ENCODE results near the gene PLCB3. TPM values are rescaled to one million over a fixed set of nuclear protein-coding genes. Genes with fewer than 3 reads are reported as not detected.

The PLCB3 gene
- total RNA-seq, 6 donors from 2014 or later = 19.5 to 55.5 (median 30.3) TPM

DNA sequence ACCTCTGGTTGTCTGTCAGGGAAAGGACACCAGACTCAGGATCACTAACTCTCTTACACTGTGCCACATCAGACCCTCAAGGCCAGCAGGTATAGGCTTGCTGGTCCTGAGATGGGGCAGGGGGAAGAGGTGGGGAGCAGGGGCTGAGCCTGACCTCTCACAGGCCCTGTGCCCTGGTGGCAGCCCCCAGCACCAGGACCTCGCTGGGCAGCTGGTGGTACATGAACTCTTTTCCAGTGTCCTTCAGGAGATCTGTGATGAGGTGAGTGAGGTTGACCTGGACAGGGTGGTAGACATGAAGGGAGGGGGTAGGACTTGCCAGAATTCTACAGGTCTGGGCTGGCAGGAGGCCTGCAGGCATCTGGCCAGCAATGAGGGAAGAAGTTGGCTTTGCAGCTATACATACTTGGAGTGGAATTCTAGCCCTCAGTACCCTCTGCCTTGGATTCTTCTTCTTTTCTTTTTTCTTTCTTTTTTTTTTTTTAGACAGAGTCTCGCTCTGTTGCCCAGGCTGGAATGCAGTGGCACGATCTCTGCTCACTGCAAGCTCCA, 23.8 kb upstream of the PLCB3 start:
- Histone ChIP-seq H3K4me1 (peaks cover 44 to 61% (median 49%) of the 10 kb centered on the region in 4 donors), H3K27ac (peak overlapping the region; percentile 83 to 96 (median 92)), H3K27me3 (no peaks in the 10 kb centered on the region), H3K9me3 (no peaks in the 10 kb centered on the region), H3K4me3 (peak overlapping the region in 3 of 4 donors; percentile 62 to 76 (median 72)), H3K36me3 (peaks cover 0 to 14% (median 9%) of the 10 kb centered on the region in 4 donors)
- 68 to 92% methylated on average over 3 of the region's 3 CpGs for WGBS, 2 donors
- no peak for ATAC-seq (ENCODE audit: low FRiP score in 2 of 2)
- peak in 1 of 2 donors; percentile 29 for DNase-seq
- TF ChIP-seq POLR2A (IDR thresholded peaks at IDR 0.05) = no peak
- no peak for TF ChIP-seq EP300 (IDR thresholded peaks at IDR 0.05)

DNA sequence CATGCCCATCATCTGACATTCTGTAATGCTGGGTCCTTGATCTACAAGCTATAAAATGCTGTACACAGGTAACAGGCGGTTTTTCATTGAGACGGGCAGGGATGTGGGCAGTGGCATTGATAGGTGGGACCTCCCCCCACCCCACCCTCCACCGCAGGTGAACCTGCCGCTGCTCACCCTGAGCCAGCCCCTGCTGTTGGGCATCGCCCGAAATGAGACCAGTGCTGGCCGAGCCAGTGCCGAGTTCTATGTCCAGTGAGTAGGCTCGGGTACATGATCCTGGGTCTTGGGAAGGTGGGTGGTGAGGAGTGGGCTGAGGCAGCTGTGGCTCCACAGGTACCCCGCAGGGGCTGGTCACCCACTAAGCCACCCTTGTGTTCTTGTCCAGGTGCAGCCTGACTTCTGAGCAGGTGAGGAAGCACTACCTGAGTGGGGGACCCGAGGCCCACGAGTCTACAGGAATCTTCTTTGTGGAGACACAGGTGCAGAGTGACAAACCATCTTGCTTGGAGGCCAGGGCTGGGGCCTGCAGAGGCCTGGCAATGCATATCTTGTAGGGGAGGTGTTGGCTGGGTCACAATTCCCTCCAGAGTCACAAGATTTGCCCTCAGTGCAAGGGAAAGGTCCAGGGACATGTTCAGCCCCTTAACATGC, 22.1 kb upstream of the PLCB3 start:
- DNase-seq (peak in 1 of 2 donors; percentile 36), ATAC-seq (ENCODE audit: low FRiP score in 2 of 2) (no peak)
- Histone ChIP-seq H3K4me3 (no peak overlapping the region), H3K27me3 (no peaks in the 10 kb centered on the region), H3K4me1 (peaks cover 55 to 78% (median 61%) of the 10 kb centered on the region in 4 donors), H3K36me3 (peaks cover 0 to under 1% (median 0%) of the 10 kb centered on the region in 4 donors), H3K9me3 (no peaks in the 10 kb centered on the region), H3K27ac (peak overlapping the region; percentile 87 to 96 (median 90))
- WGBS, 2 donors = 88 to 97% methylated on average over 10 to 11 of the region's 12 CpGs
- no peak for TF ChIP-seq POLR2A (IDR thresholded peaks at IDR 0.05)
- TF ChIP-seq POLR2AphosphoS5 (IDR thresholded peaks at IDR 0.05) = no peak
- no peak for TF ChIP-seq EP300 (IDR thresholded peaks at IDR 0.05)
- TF ChIP-seq, protein P1, sequence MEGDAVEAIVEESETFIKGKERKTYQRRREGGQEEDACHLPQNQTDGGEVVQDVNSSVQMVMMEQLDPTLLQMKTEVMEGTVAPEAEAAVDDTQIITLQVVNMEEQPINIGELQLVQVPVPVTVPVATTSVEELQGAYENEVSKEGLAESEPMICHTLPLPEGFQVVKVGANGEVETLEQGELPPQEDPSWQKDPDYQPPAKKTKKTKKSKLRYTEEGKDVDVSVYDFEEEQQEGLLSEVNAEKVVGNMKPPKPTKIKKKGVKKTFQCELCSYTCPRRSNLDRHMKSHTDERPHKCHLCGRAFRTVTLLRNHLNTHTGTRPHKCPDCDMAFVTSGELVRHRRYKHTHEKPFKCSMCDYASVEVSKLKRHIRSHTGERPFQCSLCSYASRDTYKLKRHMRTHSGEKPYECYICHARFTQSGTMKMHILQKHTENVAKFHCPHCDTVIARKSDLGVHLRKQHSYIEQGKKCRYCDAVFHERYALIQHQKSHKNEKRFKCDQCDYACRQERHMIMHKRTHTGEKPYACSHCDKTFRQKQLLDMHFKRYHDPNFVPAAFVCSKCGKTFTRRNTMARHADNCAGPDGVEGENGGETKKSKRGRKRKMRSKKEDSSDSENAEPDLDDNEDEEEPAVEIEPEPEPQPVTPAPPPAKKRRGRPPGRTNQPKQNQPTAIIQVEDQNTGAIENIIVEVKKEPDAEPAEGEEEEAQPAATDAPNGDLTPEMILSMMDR (IDR thresholded peaks at IDR 0.05) = no peak

DNA sequence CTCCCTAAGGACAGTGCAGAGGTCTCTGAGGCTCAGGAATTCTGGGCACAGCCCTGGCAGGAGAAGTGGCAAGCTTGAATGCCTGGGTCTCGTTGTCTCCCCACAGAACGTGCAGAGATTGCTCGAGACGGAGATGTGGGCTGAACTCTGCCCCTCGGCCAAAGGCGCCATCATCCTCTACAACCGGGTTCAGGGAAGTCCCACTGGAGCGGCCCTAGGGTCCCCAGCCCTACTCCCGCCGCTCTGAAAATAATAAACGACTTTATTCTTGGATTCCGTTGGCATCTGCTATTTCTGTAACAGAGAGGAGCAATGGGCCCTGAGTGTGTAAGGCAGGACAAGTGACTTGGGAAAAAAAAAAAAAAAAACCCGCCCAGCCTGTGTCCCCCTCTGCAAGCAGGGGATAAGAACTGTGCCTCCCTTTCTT, 21.6 kb upstream of the PLCB3 start:
- Histone ChIP-seq H3K9me3 (no peaks in the 10 kb centered on the region), H3K27me3 (no peaks in the 10 kb centered on the region), H3K4me1 (peaks cover 53 to 73% (median 60%) of the 10 kb centered on the region in 4 donors), H3K27ac (peak overlapping the region; percentile 87 to 96 (median 90)), H3K36me3 (no peaks in the 10 kb centered on the region), H3K4me3 (peak overlapping the region; percentile 4 to 93 (median 72))
- TF ChIP-seq POLR2AphosphoS5 (IDR thresholded peaks at IDR 0.05) = no peak
- TF ChIP-seq EP300 (IDR thresholded peaks at IDR 0.05) = no peak
- TF ChIP-seq, protein P1 (IDR thresholded peaks at IDR 0.05) = no peak
- no peak for TF ChIP-seq POLR2A (IDR thresholded peaks at IDR 0.05)
- 27 to 48% methylated on average over 7 to 13 of the region's 13 CpGs for WGBS, 2 donors
- ATAC-seq (ENCODE audit: low FRiP score in 2 of 2) (no peak), DNase-seq (no peak)

- H3K4me1 ChIP-seq = peaks cover 52 to 73% (median 60%) of the 10 kb centered on the region in 4 donors
- peak; percentile 94 to 98 for DNase-seq
These were observed 21.0 kb upstream of the PLCB3 start, which contains the start of gene DNAJC4 for GRCh38 chr11:64230171-64230984. TSS of gene DNAJC4 (plus strand) at chr11:64230548. CDS start at chr11:64230855, 307 bp downstream.

More at GRCh38 chr11:64230171-64230984, 21.0 kb upstream of the PLCB3 start, which contains the start of gene DNAJC4:
- TF ChIP-seq, protein P1 (IDR thresholded peaks at IDR 0.05) = peak in 1 of 6 experiments; percentile 4
- peak in 2 of 4 donors; percentile 49 to 63 for TF ChIP-seq POLR2A (IDR thresholded peaks at IDR 0.05)
- peak; percentile 41 to 61 for TF ChIP-seq POLR2AphosphoS5 (IDR thresholded peaks at IDR 0.05)
- no peak for TF ChIP-seq EP300 (IDR thresholded peaks at IDR 0.05)
- peak; percentile 78 to 80 for ATAC-seq (ENCODE audit: low FRiP score in 2 of 2)
- Histone ChIP-seq H3K4me3 (peak within 1 kb of the TSS; percentile 31 to 93 (median 72)), H3K27ac (peak within 1 kb of the TSS; percentile 87 to 96 (median 90)), H3K36me3 (no peaks in the 10 kb centered on the region), H3K27me3 (no peaks in the 10 kb centered on the region), H3K9me3 (no peaks in the 10 kb centered on the region)
- WGBS, 2 donors = 1% methylated on average over 27 to 62 of the region's 62 CpGs

Data from upper lobe of left lung (tissue), 6 donors.